Peyer's patch (tissue), 4 donors: ENCODE data around the gene DYNC2LI1.

Experiments
- POLR2A ChIP-seq, 2 donors: fragments of 450-650 bp; IDR thresholded peaks; one replicate each; pipeline ENCODE4 v1.5.1; 2017; ENCODE audit warnings: antibody characterized with exemption in 2 of 2, mild to moderate bottlenecking in 2 of 2, moderate library complexity in 2 of 2
- TF ChIP-seq, protein P1 (sequence below), 6 experiments: fragments of 450-650 bp in 4 of 6; fragments of 200-600 bp in 2 of 6; sonication (generic) in 1 of 6; IDR thresholded peaks; one replicate each; pipeline ENCODE4 v1.5.1; 2017 to 2019; ENCODE audit warnings: antibody characterized with exemption in 6 of 6, mild to moderate bottlenecking in 3 of 6, moderate library complexity in 1 of 6

DNA sequence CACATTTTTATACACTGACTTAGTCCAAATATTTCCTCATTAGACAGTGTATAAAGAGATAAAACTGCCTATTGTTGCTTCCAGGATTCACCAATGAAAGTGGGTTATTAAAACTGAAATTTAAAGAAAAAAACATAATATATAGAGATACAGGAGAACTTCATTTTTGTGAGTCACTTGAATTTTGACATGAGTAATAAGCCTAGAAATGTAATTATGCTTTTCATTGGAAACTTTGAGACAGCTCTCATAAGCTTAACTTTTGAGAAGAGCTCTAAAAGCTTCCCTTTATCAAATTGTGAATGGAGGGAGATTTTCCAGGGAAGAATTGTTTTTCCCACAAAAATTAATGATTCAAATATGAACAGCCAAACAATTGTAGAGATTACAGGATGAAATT is 14.1 kb downstream of the DYNC2LI1 start:
- TF ChIP-seq POLR2A (IDR thresholded peaks at IDR 0.05): no peak
- TF ChIP-seq, protein P1, sequence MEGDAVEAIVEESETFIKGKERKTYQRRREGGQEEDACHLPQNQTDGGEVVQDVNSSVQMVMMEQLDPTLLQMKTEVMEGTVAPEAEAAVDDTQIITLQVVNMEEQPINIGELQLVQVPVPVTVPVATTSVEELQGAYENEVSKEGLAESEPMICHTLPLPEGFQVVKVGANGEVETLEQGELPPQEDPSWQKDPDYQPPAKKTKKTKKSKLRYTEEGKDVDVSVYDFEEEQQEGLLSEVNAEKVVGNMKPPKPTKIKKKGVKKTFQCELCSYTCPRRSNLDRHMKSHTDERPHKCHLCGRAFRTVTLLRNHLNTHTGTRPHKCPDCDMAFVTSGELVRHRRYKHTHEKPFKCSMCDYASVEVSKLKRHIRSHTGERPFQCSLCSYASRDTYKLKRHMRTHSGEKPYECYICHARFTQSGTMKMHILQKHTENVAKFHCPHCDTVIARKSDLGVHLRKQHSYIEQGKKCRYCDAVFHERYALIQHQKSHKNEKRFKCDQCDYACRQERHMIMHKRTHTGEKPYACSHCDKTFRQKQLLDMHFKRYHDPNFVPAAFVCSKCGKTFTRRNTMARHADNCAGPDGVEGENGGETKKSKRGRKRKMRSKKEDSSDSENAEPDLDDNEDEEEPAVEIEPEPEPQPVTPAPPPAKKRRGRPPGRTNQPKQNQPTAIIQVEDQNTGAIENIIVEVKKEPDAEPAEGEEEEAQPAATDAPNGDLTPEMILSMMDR (IDR thresholded peaks at IDR 0.05): no peak
